A549 (cell line): Measurements from ENCODE around the gene RGS10. TPM values are rescaled to one million over a fixed set of nuclear protein-coding genes. Genes with fewer than 3 reads are reported as not detected.

Source experiments
- ATAC-seq, 2 experiments: fragments of 200-7000 bp in 1 of 2; fragments of >200 bp in 1 of 2; cut with Nextera tagmentation in 1 of 2; cut with Tn5 transposase in 1 of 2; 3 replicates each; pipeline versions ENCODE4 v1.8.0 to v1.9.1; 2018 to 2020; ENCODE audit warnings: mild to moderate bottlenecking in 1 of 2, moderate library complexity in 1 of 2
- CTCF ChIA-PET: fragments of 300-600 bp; sonication (Branson Sonifier 250); formaldehyde crosslinking; extraction: SDS; loops from one replicate; lab custom pipeline; 2021; ENCODE audit warnings: antibody characterized with exemption, inconsistent platforms; lab: Yijun Ruan, JAX
- POLR2A ChIA-PET: fragments of 350-600 bp; formaldehyde crosslinking; extraction: SDS; loops from one replicate; lab custom pipeline; 2021; ENCODE audit warnings: antibody characterized with exemption, inconsistent platforms; lab: Yijun Ruan, JAX
- DNase-seq, 2 experiments: peaks; one replicate each; pipeline versions ENCODE4 v3.0.0 to v3.0.0-alpha.2; 2011 to 2016; ENCODE audit warnings: low read depth in 1 of 2, low spot score in 1 of 2
- FAIRE-seq: peaks from 2 replicates; lab custom pipeline; 2011; peaks lifted over from hg19 to GRCh38; lab: Jason Lieb, UNC
- H3K27ac ChIP-seq, 2 experiments: fragments of >200 bp; sonication (Bioruptor Twin); formaldehyde crosslinking; 3 replicates each; pipeline ENCODE4 v1.5.1; 2016 to 2017
- H3K4me1 ChIP-seq: fragments of >200 bp; sonication (Bioruptor Twin); formaldehyde crosslinking; 3 replicates; pipeline ENCODE4 v1.6.1; 2016
- H3K4me2 ChIP-seq: fragments of >200 bp; sonication (Bioruptor Twin); formaldehyde crosslinking; 3 replicates; pipeline ENCODE4 v1.6.1; 2016
- H3K4me3 ChIP-seq: fragments of >200 bp; sonication (Bioruptor Twin); formaldehyde crosslinking; 3 replicates; pipeline ENCODE4 v1.5.1; 2016
- H3K9me3 ChIP-seq: fragments of >200 bp; sonication (Bioruptor Twin); formaldehyde crosslinking; 3 replicates; pipeline ENCODE4 v1.6.1; 2016
- ATOH8 ChIP-seq: fragments of 250-450 bp; sonication (Bioruptor Pico); IDR thresholded peaks from 2 replicates; pipeline ENCODE4 v1.5.0; 2020; ENCODE audit warnings: low read depth, mild to moderate bottlenecking, moderate library complexity
- BCL3 ChIP-seq: fragments of >200 bp; sonication (Bioruptor Twin); formaldehyde crosslinking; IDR thresholded peaks from 3 replicates; pipeline ENCODE4 v1.6.1; 2016
- CEBPB ChIP-seq, 2 experiments: fragments of >200 bp in 1 of 2; sonication (Bioruptor Twin) in 1 of 2; formaldehyde crosslinking in 1 of 2; IDR thresholded peaks; 2 replicates each; pipeline ENCODE4 v1.6.1; 2012 to 2016
- FOSL2 ChIP-seq, 2 experiments: fragments of 450-650 bp in 1 of 2; fragments of >200 bp in 1 of 2; sonication (Bioruptor Twin) in 1 of 2; formaldehyde crosslinking; IDR thresholded peaks; 2 replicates each; pipeline versions ENCODE4 v1.5.0 to v1.6.1; 2016 to 2020; ENCODE audit warnings: mild to moderate bottlenecking in 1 of 2, moderate library complexity in 1 of 2
- FOXS1 ChIP-seq: fragments of 250-450 bp; sonication (Bioruptor Pico); IDR thresholded peaks from 2 replicates; pipeline ENCODE4 v1.5.0; 2020; ENCODE audit warnings: mild to moderate bottlenecking, moderate library complexity
- GATA3 ChIP-seq: IDR thresholded peaks from 2 replicates; pipeline ENCODE4 v1.6.1; 2012; ENCODE audit warnings: borderline replicate concordance
- HES2 ChIP-seq: fragments of >200 bp; sonication (Bioruptor Twin); formaldehyde crosslinking; IDR thresholded peaks from 2 replicates; pipeline ENCODE4 v1.6.1; 2016
- HEYL ChIP-seq: fragments of 250-450 bp; sonication (Bioruptor Pico); IDR thresholded peaks from 2 replicates; pipeline ENCODE4 v1.8.0; 2021; ENCODE audit warnings: mild to moderate bottlenecking, moderate library complexity
- HMGXB4 ChIP-seq: fragments of 250-450 bp; sonication (Bioruptor Pico); IDR thresholded peaks from 2 replicates; pipeline ENCODE4 v1.5.0; 2021; ENCODE audit warnings: mild to moderate bottlenecking, moderate library complexity, borderline replicate concordance
- HOXA7 ChIP-seq: fragments of 250-450 bp; sonication (Bioruptor Pico); IDR thresholded peaks from 2 replicates; pipeline ENCODE4 v1.5.0; 2020; ENCODE audit warnings: mild to moderate bottlenecking, moderate library complexity
- HOXB13 ChIP-seq: fragments of 250-450 bp; sonication (Bioruptor Pico); IDR thresholded peaks from 2 replicates; pipeline ENCODE4 v1.5.0; 2020; ENCODE audit warnings: low read depth, mild to moderate bottlenecking, moderate library complexity
- HOXB5 ChIP-seq: fragments of 250-450 bp; sonication (Bioruptor Pico); IDR thresholded peaks from 2 replicates; pipeline ENCODE4 v1.5.0; 2020; ENCODE audit warnings: mild to moderate bottlenecking, moderate library complexity
- JUNB ChIP-seq: fragments of >200 bp; sonication (Bioruptor Twin); formaldehyde crosslinking; IDR thresholded peaks from 2 replicates; pipeline ENCODE4 v1.6.1; 2016
- MAFK ChIP-seq: fragments of 450-650 bp; IDR thresholded peaks from 2 replicates; pipeline ENCODE4 v1.6.1; 2014; ENCODE audit not compliant: partially characterized antibody
- NPAS2 ChIP-seq: fragments of 250-450 bp; sonication (Bioruptor Pico); IDR thresholded peaks from 2 replicates; pipeline ENCODE4 v1.8.0; 2022; ENCODE audit warnings: mild to moderate bottlenecking, moderate library complexity, borderline replicate concordance
- POLR2AphosphoS2 ChIP-seq: conservative IDR thresholded peaks from 2 replicates; pipeline ENCODE4 v1.6.1; 2012; ENCODE audit warnings: low read length, improper control_type of control experiment, inconsistent platforms
- RAD21 ChIP-seq, 2 experiments: fragments of >200 bp in 1 of 2; sonication (Bioruptor Twin) in 1 of 2; formaldehyde crosslinking in 1 of 2; IDR thresholded peaks in 1 of 2; conservative IDR thresholded peaks in 1 of 2; 2 replicates in 1 of 2; 3 replicates in 1 of 2; pipeline ENCODE4 v1.6.1; 2012 to 2018; ENCODE audit warnings: inconsistent platforms in 1 of 2
- RFX5 ChIP-seq: fragments of 450-650 bp; IDR thresholded peaks from 2 replicates; pipeline ENCODE4 v1.7.1; 2014; ENCODE audit warnings: antibody characterized with exemption, mild to moderate bottlenecking, moderate library complexity
- SMC3 ChIP-seq: fragments of >200 bp; sonication (Bioruptor Twin); formaldehyde crosslinking; IDR thresholded peaks from 3 replicates; pipeline ENCODE4 v1.6.1; 2018; ENCODE audit warnings: inconsistent platforms
- TP53 ChIP-seq: fragments of 250-450 bp; sonication (Bioruptor Pico); IDR thresholded peaks from 2 replicates; pipeline ENCODE4 v1.5.0; 2021; ENCODE audit warnings: mild to moderate bottlenecking, moderate library complexity
- USF2 ChIP-seq: fragments of 450-650 bp; IDR thresholded peaks from 2 replicates; pipeline ENCODE4 v1.6.1; 2014; ENCODE audit warnings: antibody characterized with exemption
- ZC3H11A ChIP-seq: fragments of 450-650 bp; IDR thresholded peaks from 2 replicates; pipeline ENCODE4 v1.6.1; 2014; ENCODE audit warnings: antibody characterized with exemption, mild to moderate bottlenecking
- ZNF302 ChIP-seq: fragments of 250-450 bp; sonication (Bioruptor Pico); IDR thresholded peaks from 2 replicates; pipeline ENCODE4 v1.9.0; 2021; ENCODE audit warnings: inconsistent platforms, mild to moderate bottlenecking, moderate library complexity
- ZSCAN20 ChIP-seq: fragments of 250-450 bp; sonication (Bioruptor Pico); IDR thresholded peaks from 2 replicates; pipeline ENCODE4 v1.8.0; 2022; ENCODE audit warnings: mild to moderate bottlenecking, moderate library complexity
- WGBS: methylation state at CpG from one replicate; pipeline ENCODE4 v1.1.6; 2017; ENCODE audit errors: missing lambda C conversion rate; 5-methylcytosine and 5-hydroxymethylcytosine counted together
- polyA plus RNA-seq, 4 experiments: library from polyadenylated mRNA; depleted of rRNA in 3 of 4; stranded (reverse); fragments of >200 nt; fragmentation: RNase III in 1 of 4; extraction: RNeasy Plus Mini Kit Qiagen cat#74134 plus additional on column Dnase treatment in 1 of 4; gene quantifications; 2 replicates in 3 of 4; 3 replicates in 1 of 4; pipeline ENCODE4 v1.2.3, GENCODE V29; 2011 to 2017

RGS10 gene
- polyA plus RNA-seq, 2 of the 4 experiments (the other 2 are of a cell fraction) = 39.7 to 46.4 TPM

- POLR2A ChIA-PET = no interaction called here
- CTCF ChIA-PET = interaction anchor here (1.1 kb wide), 1 partner anchor 82 kb away, joined by 3 read pairs; no protein-coding TSS in a partner anchor
- 93% methylated on average over 6 of the region's 6 CpGs for WGBS
- Histone ChIP-seq H3K4me1 (no peaks in the 10 kb centered on the region), H3K4me2 (no peak overlapping the region), H3K9me3 (no peaks in the 10 kb centered on the region), H3K4me3 (no peak overlapping the region), H3K27ac (no peak overlapping the region)
- FAIRE-seq = no peak
- TF ChIP-seq HMGXB4 (CRISPR knock-in tag) (no peak), ZC3H11A (no peak), TP53 (no peak), USF2 (no peak), HOXB13 (no peak), ATOH8 (no peak), POLR2AphosphoS2 (no peak), HES2 (no peak), BCL3 (no peak), FOXS1 (CRISPR knock-in tag) (no peak), MAFK (no peak), CEBPB (IDR thresholded peaks at IDR 0.05) (no peak), ZNF302 (no peak), GATA3 (no peak), HOXA7 (no peak), HOXB5 (CRISPR knock-in tag) (no peak)
- no peak for DNase-seq
- no peak for ATAC-seq
Measured at GRCh38 chr10:119500821-119501220, 41.7 kb downstream of the RGS10 start.

GRCh38 chr10:119500123-119500795 lies 42.3 kb downstream of the RGS10 start:
- ATAC-seq (no peak), DNase-seq (no peak)
- POLR2A ChIA-PET = no interaction called here
- H3K4me1 ChIP-seq = peaks cover under 1% of the 10 kb centered on the region; the same call in 1 of the 3 replicates
- H3K4me3 ChIP-seq = no peak overlapping the region
- TF ChIP-seq HEYL (CRISPR knock-in tag) = no peak
- no peak for TF ChIP-seq ZNF302
- TF ChIP-seq NPAS2 (CRISPR knock-in tag) = no peak
- TF ChIP-seq SMC3 = no peak
- no peak for TF ChIP-seq RAD21 (conservative IDR thresholded peaks at IDR 0.05 in 1 of 2, IDR thresholded peaks at IDR 0.05 in 1 of 2)
- TF ChIP-seq RFX5 = no peak
- TF ChIP-seq FOSL2 (IDR thresholded peaks at IDR 0.05) = no peak
- TF ChIP-seq FOSL2 (CRISPR knock-in tag; IDR thresholded peaks at IDR 0.05) = no peak
- TF ChIP-seq JUNB = no peak
- no peak for TF ChIP-seq ZSCAN20
- no peak for TF ChIP-seq HOXB13
- TF ChIP-seq USF2 = no peak
- no peak for TF ChIP-seq ATOH8
- TF ChIP-seq HOXA7 = no peak
- TF ChIP-seq, all 56 proteins: peak for 0
- FAIRE-seq = no peak
- Histone ChIP-seq H3K9me3 (no peaks in the 10 kb centered on the region), H3K27ac (no peak overlapping the region), H3K4me2 (no peak overlapping the region)
- 89% methylated on average over 8 of the region's 8 CpGs for WGBS
- CTCF ChIA-PET = interaction anchor here (0.9 to 3.6 kb wide), 4 partner anchors 11 to 301 kb away, joined by 3 to 19 read pairs (median 4); no protein-coding TSS in a partner anchor
